ENCODE results near the gene RAPGEF4.
"Not testable (repeated sequence)": the region's sequence is repeated elsewhere in the genome, so short reads cannot be mapped to it uniquely, and the experiment has no call there.

DNA sequence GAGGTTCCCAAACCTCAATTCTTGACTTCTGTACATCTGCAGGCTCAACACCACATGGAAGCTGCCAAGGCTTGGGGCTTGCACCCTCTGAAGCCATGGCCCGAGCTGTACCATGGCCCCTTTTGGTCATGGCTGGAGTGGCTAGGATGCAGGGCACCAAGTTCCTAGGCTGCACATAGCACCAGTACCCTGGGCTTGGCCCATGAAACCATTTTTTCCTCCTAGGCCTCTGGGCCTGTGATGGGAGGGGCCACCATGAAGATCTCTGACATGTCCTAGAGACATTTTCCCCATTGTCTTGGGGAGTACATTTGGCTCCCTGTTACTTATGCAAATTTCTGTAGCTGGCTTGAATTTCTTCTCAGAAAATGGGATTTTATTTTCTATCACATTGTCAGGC, 67.7 kb downstream of the RAPGEF4 start:
- TF ChIP-seq CTCF, POLR2A, EP300 (IDR thresholded peaks at IDR 0.05): not testable (repeated sequence)

Data from tibial nerve (tissue), 4 donors.